Bladder microvascular endothelial cell (primary cell): Measurements from ENCODE around the gene MAU2. TPM values are rescaled to one million over a fixed set of nuclear protein-coding genes. Genes with fewer than 3 reads are reported as not detected.

Source experiments
- total RNA-seq: library from RNA; depleted of rRNA; stranded (reverse); fragments of >200 nt; gene quantifications from 2 replicates; pipeline ENCODE4 v1.2.3, GENCODE V29; 2014

The MAU2 gene
- total RNA-seq = 13.8 and 48.1 TPM in 2 replicates

DNA sequence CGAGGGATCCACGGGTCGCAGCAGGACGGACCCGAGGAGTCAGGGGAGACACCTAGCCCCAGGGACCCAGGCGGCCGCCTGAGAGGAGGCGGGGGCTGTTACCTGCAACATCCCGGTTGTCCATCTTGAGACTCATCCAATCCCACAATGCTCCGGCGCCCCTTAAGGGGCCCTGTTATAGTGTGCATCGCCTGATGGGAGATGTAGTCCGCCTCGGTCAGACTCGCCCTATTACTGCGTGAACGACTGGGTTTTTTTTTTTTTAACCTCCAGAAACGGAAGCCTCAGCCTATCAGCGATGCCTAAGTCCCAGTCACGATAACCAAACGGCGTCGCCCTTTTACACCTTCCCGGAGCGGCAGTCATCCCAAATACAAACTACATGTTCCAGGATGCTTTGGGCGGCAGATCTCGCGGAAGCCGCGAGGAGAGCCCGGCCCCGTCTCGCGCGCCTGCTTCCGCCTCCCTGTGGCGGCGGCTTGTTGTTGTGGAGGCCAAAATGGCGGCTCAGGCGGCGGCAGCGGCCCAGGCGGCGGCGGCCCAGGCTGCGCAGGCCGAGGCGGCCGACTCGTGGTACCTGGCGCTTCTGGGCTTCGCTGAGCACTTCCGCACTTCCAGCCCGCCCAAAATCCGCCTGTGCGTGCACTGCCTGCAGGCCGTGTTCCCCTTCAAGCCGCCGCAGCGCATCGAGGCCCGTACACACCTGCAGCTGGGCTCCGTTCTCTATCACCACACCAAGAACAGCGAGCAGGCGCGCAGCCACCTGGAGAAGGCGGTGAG is at the start of gene MAU2, which contains the start of gene SUGP1:
TSS of gene MAU2 (plus strand) at position 469 of the 780 bp plus-strand sequence. CDS start at position 500, 31 bp downstream.
TSS of gene SUGP1 (minus strand) at position 149 of the 780 bp plus-strand sequence. CDS start at position 136, 13 bp downstream.

GRCh38 chr19:19404879-19405860 is 84.5 kb downstream of the MAU2 start, which contains the start of gene GATAD2A:
TSS of gene GATAD2A (plus strand) at chr19:19405675. CDS start at chr19:19465346, 59,671 bp downstream.

Other genes starting within 250 kb of the MAU2 start
- gene TMEM161A, start 182.4 kb upstream of the MAU2 start, total RNA-seq = 15.5 and 24.7 TPM in 2 replicates
- not detected in 2 replicates for gene MEF2B, start 150.6 kb upstream of the MAU2 start, total RNA-seq
- 13.4 and 15.7 TPM in 2 replicates for gene BORCS8, start 128.7 kb upstream of the MAU2 start, total RNA-seq
- 63.9 and 72.1 TPM in 2 replicates for gene RFXANK, start 128.6 kb upstream of the MAU2 start, total RNA-seq
- 11.8 and 15.3 TPM in 2 replicates for gene NR2C2AP, start 117.4 kb upstream of the MAU2 start, total RNA-seq
- not detected in 2 replicates for gene NCAN, start 108.9 kb upstream of the MAU2 start, total RNA-seq
- gene TM6SF2, start 47.5 kb upstream of the MAU2 start, total RNA-seq = not detected in 2 replicates
- gene SUGP1, start 320 bp upstream of the MAU2 start, total RNA-seq = 21.0 and 27.0 TPM in 2 replicates
- 32.9 and 70.2 TPM in 2 replicates for gene GATAD2A, start 84.8 kb downstream of the MAU2 start, total RNA-seq
- gene TSSK6, start 194.7 kb downstream of the MAU2 start, total RNA-seq = 1.0 and 1.3 TPM in 2 replicates
- 183 and 201 TPM in 2 replicates for gene NDUFA13, start 195.4 kb downstream of the MAU2 start, total RNA-seq
- 0.31 TPM in 1 of 2 replicates, not detected in the other for gene YJEFN3, start 208.1 kb downstream of the MAU2 start, total RNA-seq
- gene CILP2, start 217.4 kb downstream of the MAU2 start, total RNA-seq = under 0.01 TPM in 1 of 2 replicates, not detected in the other